Measurements from ENCODE around the gene CILP2.

CILP2 gene

DNA sequence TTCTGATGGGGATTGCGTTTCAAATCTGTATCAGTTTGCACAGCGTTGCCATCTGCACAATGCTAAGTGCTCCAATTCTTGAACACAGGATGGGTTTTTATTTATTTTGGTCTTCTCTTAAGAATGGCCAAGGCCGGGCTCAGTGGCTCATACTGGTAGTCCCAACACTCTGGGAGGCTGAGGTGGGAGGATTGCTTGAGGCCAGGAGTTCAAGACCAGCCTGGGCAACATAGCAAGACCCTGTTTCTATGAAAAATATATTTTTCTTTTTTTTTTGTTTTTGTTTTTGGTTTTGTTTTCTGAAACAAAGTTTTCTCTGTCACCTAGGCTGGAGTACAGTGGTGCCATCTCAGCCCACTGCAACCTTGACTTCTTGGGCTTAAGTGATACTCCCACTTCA lies 14.9 kb upstream of the CILP2 start:
- H3K4me3 ChIP-seq (ENCODE audit: low read depth, low read length), result no peak overlapping the region
- H3K79me2 ChIP-seq (ENCODE audit: control insufficient read depth, insufficient read depth, low read length, unreplicated experiment), result peaks cover 32% of the 10 kb centered on the region
- no peaks in the 10 kb centered on the region for H3K36me3 ChIP-seq (ENCODE audit: insufficient read depth, low read length)
- no peak overlapping the region for H3K27ac ChIP-seq (ENCODE audit: low read depth, low read length)
- H3K4me1 ChIP-seq (ENCODE audit: control insufficient read depth, insufficient read depth, low read length, unreplicated experiment), result no peaks in the 10 kb centered on the region
- no peak overlapping the region for H2AFZ ChIP-seq (ENCODE audit: low read length, unreplicated experiment)
- H3K27me3 ChIP-seq (ENCODE audit: insufficient read depth, low read length), result no peaks in the 10 kb centered on the region

DNA sequence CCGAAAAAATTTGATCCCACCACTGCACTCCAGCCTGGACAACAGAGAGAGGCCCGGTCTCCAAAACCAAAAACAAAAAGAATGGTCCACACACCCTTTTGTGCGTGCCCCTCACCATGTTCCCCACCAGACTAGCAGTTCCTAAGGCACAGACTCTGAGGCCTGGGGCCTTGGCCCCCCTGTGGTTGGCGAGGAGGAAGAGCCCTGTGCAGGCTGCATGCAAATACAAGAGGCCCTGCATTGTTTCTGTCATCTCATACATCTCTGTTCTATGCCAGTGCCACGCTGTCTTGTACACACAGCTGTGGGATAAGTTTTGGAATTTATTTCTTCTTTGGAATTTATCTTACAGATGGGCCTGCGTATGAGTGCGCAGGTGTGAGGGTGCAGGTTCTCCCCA lies 14.0 kb upstream of the CILP2 start:
- H3K36me3 ChIP-seq (ENCODE audit: insufficient read depth, low read length), result no peaks in the 10 kb centered on the region
- H3K4me1 ChIP-seq (ENCODE audit: control insufficient read depth, insufficient read depth, low read length, unreplicated experiment), result no peaks in the 10 kb centered on the region
- H3K27me3 ChIP-seq (ENCODE audit: insufficient read depth, low read length), result no peaks in the 10 kb centered on the region
- peaks cover 32% of the 10 kb centered on the region for H3K79me2 ChIP-seq (ENCODE audit: control insufficient read depth, insufficient read depth, low read length, unreplicated experiment)
- H2AFZ ChIP-seq (ENCODE audit: low read length, unreplicated experiment), result no peak overlapping the region
- no peak overlapping the region for H3K4me3 ChIP-seq (ENCODE audit: low read depth, low read length)
- H3K27ac ChIP-seq (ENCODE audit: low read depth, low read length), result no peak overlapping the region

DNA sequence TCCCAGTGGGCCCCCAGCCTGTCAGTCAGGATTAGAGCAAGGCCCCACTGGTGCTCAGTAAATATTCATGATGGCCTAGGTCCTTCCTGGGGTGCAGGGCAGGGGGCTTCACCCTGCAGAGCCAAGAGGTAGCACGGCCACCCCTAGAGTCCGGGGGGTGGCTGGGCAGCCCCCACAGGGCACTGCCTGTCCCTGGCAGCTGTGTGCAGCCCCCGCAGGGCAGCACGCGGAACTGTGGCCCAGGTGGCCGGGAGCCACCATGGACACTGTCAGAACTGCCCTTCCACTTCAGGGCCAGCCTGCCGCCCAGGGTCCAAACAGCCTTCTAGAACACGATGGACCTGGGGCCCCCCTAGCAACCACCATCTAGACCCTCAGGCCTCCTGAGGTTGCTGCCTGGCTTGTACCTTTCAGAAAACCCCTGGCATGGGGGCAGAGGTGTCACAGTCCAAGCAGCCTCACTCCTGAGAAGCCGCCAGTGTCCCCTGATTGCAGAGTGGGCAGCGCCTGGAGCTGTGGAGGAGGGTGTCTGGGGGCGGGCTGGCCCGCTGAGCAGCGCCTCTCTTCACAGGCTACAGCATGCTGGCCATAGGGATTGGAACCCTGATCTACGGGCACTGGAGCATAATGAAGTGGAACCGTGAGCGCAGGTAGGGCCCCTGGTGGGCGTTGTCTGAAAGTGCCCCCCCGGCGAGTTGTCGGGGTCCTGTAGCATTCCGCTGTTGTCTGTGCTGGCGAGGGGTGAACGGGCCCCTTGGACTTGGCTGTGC lies 12.3 kb upstream of the CILP2 start:
- H3K79me2 ChIP-seq (ENCODE audit: control insufficient read depth, insufficient read depth, low read length, unreplicated experiment), result peaks cover 20% of the 10 kb centered on the region

DNA sequence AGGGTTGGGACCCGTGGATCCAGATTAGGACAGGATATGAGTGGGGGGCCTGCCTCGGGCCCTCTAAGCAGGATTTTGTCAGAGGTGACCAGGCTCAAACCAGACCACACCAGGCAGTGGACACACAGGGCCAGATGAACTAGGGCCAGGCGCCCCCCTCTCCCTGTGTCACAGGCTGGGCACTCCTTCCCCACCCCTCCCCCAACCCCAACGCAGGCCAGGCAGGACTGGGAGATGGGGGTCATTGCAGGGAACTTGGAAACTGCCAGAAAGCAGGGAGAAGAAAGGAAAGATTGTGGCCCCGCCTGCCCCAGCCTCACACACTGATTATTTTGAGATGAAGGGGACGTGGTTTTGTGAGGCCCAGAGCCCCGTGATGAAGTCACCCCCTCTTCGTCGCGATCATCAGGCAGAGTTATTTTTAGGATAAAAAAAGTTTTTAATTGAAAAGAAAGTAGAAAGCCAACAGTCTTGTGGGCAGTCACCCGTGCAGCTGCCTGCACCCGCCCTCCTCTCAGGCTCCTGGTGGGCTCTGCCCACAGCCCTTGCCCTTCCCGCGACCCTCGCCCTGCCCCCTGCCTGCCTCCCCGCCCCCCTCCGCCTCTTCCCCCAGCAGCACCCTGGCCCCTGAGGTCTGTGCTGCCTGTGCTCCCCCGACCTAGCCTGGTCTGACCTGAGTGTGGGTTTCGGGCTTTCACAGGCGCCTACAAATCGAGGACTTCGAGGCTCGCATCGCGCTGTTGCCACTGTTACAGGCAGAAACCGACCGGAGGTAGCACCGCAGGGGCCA lies 11.3 kb upstream of the CILP2 start:
- H3K4me3 ChIP-seq (ENCODE audit: low read depth, low read length), result no peak overlapping the region
- H3K36me3 ChIP-seq (ENCODE audit: insufficient read depth, low read length), result no peaks in the 10 kb centered on the region
- H3K79me2 ChIP-seq (ENCODE audit: control insufficient read depth, insufficient read depth, low read length, unreplicated experiment), result peaks cover 15% of the 10 kb centered on the region
- no peaks in the 10 kb centered on the region for H3K27me3 ChIP-seq (ENCODE audit: insufficient read depth, low read length)
- no peak overlapping the region for H3K27ac ChIP-seq (ENCODE audit: low read depth, low read length)
- no peak overlapping the region for H2AFZ ChIP-seq (ENCODE audit: low read length, unreplicated experiment)
- H3K4me1 ChIP-seq (ENCODE audit: control insufficient read depth, insufficient read depth, low read length, unreplicated experiment), result peaks cover 7% of the 10 kb centered on the region

More for the DNA sequence above, 12.3 kb upstream of the CILP2 start:
- no peaks in the 10 kb centered on the region for H3K27me3 ChIP-seq (ENCODE audit: insufficient read depth, low read length)
- no peak overlapping the region for H2AFZ ChIP-seq (ENCODE audit: low read length, unreplicated experiment)
- peaks cover 7% of the 10 kb centered on the region for H3K4me1 ChIP-seq (ENCODE audit: control insufficient read depth, insufficient read depth, low read length, unreplicated experiment)
- no peaks in the 10 kb centered on the region for H3K36me3 ChIP-seq (ENCODE audit: insufficient read depth, low read length)
- no peak overlapping the region for H3K4me3 ChIP-seq (ENCODE audit: low read depth, low read length)
- H3K27ac ChIP-seq (ENCODE audit: low read depth, low read length), result no peak overlapping the region

DNA sequence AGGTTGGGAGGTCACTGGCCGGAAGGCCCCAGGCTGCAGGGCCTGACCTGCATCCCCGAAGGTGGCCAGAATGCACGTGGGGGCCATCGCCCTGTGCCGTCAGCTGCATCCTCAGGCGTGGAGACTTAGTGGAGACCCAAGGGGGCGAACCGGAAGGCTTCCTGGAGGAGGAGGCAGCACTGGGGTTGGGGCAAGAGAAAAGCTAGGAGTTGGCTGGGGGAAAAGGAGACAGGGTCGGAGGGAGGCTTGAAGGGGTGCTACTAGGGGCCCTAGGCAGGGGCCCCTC lies 10.8 kb upstream of the CILP2 start:
- Histone ChIP-seq H3K4me3 (ENCODE audit: low read depth, low read length) (no peak overlapping the region), H3K4me1 (ENCODE audit: control insufficient read depth, insufficient read depth, low read length, unreplicated experiment) (peaks cover 7% of the 10 kb centered on the region), H3K27ac (ENCODE audit: low read depth, low read length) (no peak overlapping the region), H3K79me2 (ENCODE audit: control insufficient read depth, insufficient read depth, low read length, unreplicated experiment) (peaks cover 12% of the 10 kb centered on the region), H3K27me3 (ENCODE audit: insufficient read depth, low read length) (no peaks in the 10 kb centered on the region), H3K36me3 (ENCODE audit: insufficient read depth, low read length) (no peaks in the 10 kb centered on the region), H2AFZ (ENCODE audit: low read length, unreplicated experiment) (no peak overlapping the region)

DNA sequence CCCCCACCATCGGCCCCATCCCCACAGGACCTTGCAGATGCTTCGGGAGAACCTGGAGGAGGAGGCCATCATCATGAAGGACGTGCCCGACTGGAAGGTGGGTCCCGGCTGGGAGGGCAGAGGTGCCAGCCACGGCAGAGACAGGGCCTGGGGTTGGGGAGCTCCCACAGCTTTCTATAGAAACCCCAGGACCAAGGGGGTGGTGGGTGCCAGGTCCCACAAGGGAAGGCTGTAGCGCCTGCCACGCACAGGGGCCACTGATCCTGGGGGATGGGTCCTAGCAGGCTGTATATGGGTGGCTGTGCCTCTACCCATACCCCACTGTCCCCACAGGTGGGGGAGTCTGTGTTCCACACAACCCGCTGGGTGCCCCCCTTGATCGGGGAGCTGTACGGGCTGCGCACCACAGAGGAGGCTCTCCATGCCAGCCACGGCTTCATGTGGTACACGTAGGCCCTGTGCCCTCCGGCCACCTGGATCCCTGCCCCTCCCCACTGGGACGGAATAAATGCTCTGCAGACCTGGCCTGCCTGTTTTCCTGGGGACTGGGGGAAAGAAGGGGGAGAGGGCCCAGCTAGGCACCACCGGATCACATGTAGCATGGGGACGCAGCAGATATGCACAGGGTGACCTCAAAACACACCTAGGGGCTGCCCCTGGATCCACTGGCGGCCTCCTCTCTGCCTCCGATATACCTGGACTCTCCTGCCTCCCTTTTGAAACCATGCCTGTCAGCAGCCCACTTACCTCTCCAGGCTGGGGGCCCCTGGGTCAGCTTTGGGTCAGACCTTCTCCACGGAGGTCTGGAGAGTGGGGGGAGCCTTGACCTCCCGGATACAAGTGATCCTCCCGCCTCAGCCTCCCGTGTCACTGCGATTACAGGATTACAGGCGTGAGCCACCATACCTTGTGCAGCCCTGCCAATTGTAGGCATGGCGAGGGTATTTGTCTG lies 10.1 kb upstream of the CILP2 start:
- H3K4me1 ChIP-seq (ENCODE audit: control insufficient read depth, insufficient read depth, low read length, unreplicated experiment), result peaks cover 7% of the 10 kb centered on the region
- peaks cover 8% of the 10 kb centered on the region for H3K79me2 ChIP-seq (ENCODE audit: control insufficient read depth, insufficient read depth, low read length, unreplicated experiment)
- H2AFZ ChIP-seq (ENCODE audit: low read length, unreplicated experiment), result no peak overlapping the region
- H3K27me3 ChIP-seq (ENCODE audit: insufficient read depth, low read length), result no peaks in the 10 kb centered on the region
- H3K36me3 ChIP-seq (ENCODE audit: insufficient read depth, low read length), result no peaks in the 10 kb centered on the region
- H3K4me3 ChIP-seq (ENCODE audit: low read depth, low read length), result no peak overlapping the region
- no peak overlapping the region for H3K27ac ChIP-seq (ENCODE audit: low read depth, low read length)

DNA sequence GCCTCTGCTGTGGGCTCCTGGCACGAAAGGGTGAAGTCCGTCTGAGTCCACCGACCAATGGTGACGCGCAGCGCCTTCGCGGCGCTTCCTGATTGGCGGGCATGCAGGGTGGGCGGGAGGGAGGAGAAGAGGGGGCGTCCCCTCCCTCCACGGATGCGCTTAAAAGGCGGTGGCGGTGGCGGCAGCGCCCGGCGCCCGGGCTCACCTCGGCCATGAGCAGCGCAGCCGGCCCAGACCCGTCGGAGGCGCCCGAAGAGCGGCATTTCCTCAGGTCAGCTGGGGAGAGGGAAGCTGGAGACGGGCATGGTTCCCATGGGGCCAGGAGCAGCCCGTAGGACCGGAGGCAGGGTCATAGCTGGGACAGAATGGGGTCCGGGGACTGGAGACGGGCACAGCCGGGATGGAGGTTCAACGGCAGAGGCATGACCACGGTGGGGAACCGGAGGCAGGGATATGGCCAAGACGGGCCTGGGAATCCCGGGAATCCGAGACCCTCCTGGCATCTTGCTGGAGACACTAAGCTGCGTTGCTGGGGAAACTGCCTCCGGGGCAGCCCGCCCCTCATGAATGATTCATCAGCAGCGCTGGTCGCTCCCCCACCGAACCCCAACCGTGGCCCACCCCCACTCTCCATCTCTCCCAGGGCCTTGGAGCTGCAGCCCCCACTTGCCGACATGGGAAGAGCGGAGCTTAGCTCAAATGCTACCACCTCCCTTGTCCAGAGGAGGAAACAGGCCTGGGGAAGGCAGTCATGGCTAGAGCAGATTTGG lies 9.2 kb upstream of the CILP2 start, which contains the start of gene YJEFN3:
Gene YJEFN3, plus strand, starts transcription at position 191 of the 770 bp plus-strand sequence. Its CDS starts 22 bp downstream, at position 213.
- Histone ChIP-seq H3K36me3 (ENCODE audit: insufficient read depth, low read length) (no peaks in the 10 kb centered on the region), H3K79me2 (ENCODE audit: control insufficient read depth, insufficient read depth, low read length, unreplicated experiment) (peaks cover 3% of the 10 kb centered on the region), H3K27me3 (ENCODE audit: insufficient read depth, low read length) (no peaks in the 10 kb centered on the region), H2AFZ (ENCODE audit: low read length, unreplicated experiment) (no peak within 1 kb of the TSS), H3K4me1 (ENCODE audit: control insufficient read depth, insufficient read depth, low read length, unreplicated experiment) (peaks cover 7% of the 10 kb centered on the region), H3K27ac (ENCODE audit: low read depth, low read length) (no peak within 1 kb of the TSS), H3K4me3 (ENCODE audit: low read depth, low read length) (no peak within 1 kb of the TSS)

DNA sequence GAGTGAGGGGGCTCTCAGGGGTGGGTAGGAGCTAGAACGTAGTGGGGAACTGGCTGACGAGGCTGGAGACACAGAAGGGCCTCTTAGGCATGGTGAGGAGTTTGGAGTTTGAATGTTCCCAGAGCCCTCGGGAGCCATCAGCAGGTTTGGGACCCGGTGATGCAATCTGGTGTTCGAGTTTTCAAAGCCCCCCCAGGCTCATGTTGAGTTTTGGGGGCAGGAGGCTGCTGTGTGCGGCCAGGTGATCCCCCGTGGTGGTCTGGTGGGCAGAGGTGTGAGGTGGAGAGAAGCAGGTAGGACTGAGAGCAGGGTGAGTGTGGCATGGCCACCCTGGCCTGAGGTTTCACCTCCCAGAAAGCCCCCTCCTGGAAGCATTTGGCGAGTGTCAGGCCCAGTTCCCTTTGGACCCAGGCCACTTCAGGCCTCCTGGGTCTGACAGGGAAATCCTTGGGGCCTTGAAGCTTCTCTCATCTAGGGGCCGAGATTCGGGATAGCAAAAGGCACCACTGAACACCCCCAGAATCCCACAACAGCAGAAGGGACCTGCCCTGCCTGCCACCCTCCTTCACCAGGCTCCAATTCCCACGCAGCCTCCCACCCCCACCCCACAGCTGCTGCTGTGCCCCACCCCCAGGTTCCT lies 8.2 kb upstream of the CILP2 start:
- Histone ChIP-seq H3K27ac (ENCODE audit: low read depth, low read length) (no peak overlapping the region), H3K4me3 (ENCODE audit: low read depth, low read length) (no peak overlapping the region), H3K79me2 (ENCODE audit: control insufficient read depth, insufficient read depth, low read length, unreplicated experiment) (no peaks in the 10 kb centered on the region), H3K36me3 (ENCODE audit: insufficient read depth, low read length) (no peaks in the 10 kb centered on the region), H2AFZ (ENCODE audit: low read length, unreplicated experiment) (no peak overlapping the region), H3K27me3 (ENCODE audit: insufficient read depth, low read length) (no peaks in the 10 kb centered on the region), H3K4me1 (ENCODE audit: control insufficient read depth, insufficient read depth, low read length, unreplicated experiment) (peaks cover 7% of the 10 kb centered on the region)

DNA sequence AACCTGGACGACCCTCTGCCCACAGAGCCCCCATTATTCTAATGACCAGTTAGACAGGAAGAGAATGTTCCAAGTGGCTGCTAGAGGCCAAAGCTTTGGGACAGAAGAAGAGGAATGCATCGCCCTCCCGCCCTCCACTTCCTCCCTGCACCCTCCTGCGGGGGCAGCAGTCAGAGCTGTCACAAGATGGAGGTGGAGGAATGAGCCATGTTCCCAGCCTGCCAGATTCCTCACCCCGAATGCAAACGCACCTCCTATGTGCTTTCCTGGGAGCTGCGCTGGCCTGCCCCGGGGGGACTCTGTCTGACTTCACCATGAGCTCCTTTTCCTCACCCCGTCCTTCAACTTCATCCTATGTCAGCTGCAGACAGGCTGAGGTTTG lies 7.7 kb upstream of the CILP2 start:
- H2AFZ ChIP-seq (ENCODE audit: low read length, unreplicated experiment), result no peak overlapping the region
- H3K27me3 ChIP-seq (ENCODE audit: insufficient read depth, low read length), result no peaks in the 10 kb centered on the region
- no peaks in the 10 kb centered on the region for H3K36me3 ChIP-seq (ENCODE audit: insufficient read depth, low read length)
- no peaks in the 10 kb centered on the region for H3K79me2 ChIP-seq (ENCODE audit: control insufficient read depth, insufficient read depth, low read length, unreplicated experiment)
- peaks cover 7% of the 10 kb centered on the region for H3K4me1 ChIP-seq (ENCODE audit: control insufficient read depth, insufficient read depth, low read length, unreplicated experiment)
- H3K27ac ChIP-seq (ENCODE audit: low read depth, low read length), result no peak overlapping the region
- H3K4me3 ChIP-seq (ENCODE audit: low read depth, low read length), result no peak overlapping the region
